HFF-Myc (cell line): ENCODE data around the gene TMEM131.

ENCODE experiments used
- DNase-seq: peaks from one replicate; pipeline ENCODE4 v3.0.0-alpha.2; 2011; ENCODE audit warnings: low read depth; ENCODE audit errors: extremely low read depth
- H3K4me3 ChIP-seq: replicated peaks from 2 replicates; pipeline ENCODE4 v1.5.1; 2011; ENCODE audit warnings: low read depth, mild to moderate bottlenecking, control low read depth, low read length
- TF ChIP-seq, protein P1 (sequence below): IDR thresholded peaks from 2 replicates; pipeline ENCODE4 v1.5.1; 2012; ENCODE audit warnings: mild to moderate bottlenecking, low read depth, low read length, control low read depth; ENCODE audit errors: missing control alignments

TMEM131 gene

DNA sequence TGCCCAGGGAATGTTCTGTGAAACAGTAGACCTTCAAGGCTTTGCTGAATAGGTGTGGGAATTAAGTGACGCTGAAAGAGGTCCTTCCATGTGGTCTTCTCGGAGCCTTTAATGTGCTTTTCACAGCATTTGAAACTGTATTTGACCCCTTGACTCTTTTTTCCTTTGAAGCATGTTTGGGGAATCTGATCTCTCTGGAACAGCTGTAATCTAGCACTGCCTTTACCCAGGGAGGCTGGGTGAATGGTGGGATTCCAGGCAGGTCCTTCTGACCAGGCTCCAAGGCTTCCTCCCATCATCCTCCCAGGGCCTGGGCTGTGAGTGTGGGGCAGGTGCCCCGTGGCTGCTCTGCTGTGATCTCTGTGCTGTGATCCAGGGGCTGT lies 278.1 kb downstream of the TMEM131 start:
- H3K4me3 ChIP-seq = no peak overlapping the region
- DNase-seq = no peak
- TF ChIP-seq, protein P1, sequence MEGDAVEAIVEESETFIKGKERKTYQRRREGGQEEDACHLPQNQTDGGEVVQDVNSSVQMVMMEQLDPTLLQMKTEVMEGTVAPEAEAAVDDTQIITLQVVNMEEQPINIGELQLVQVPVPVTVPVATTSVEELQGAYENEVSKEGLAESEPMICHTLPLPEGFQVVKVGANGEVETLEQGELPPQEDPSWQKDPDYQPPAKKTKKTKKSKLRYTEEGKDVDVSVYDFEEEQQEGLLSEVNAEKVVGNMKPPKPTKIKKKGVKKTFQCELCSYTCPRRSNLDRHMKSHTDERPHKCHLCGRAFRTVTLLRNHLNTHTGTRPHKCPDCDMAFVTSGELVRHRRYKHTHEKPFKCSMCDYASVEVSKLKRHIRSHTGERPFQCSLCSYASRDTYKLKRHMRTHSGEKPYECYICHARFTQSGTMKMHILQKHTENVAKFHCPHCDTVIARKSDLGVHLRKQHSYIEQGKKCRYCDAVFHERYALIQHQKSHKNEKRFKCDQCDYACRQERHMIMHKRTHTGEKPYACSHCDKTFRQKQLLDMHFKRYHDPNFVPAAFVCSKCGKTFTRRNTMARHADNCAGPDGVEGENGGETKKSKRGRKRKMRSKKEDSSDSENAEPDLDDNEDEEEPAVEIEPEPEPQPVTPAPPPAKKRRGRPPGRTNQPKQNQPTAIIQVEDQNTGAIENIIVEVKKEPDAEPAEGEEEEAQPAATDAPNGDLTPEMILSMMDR = no peak

DNA sequence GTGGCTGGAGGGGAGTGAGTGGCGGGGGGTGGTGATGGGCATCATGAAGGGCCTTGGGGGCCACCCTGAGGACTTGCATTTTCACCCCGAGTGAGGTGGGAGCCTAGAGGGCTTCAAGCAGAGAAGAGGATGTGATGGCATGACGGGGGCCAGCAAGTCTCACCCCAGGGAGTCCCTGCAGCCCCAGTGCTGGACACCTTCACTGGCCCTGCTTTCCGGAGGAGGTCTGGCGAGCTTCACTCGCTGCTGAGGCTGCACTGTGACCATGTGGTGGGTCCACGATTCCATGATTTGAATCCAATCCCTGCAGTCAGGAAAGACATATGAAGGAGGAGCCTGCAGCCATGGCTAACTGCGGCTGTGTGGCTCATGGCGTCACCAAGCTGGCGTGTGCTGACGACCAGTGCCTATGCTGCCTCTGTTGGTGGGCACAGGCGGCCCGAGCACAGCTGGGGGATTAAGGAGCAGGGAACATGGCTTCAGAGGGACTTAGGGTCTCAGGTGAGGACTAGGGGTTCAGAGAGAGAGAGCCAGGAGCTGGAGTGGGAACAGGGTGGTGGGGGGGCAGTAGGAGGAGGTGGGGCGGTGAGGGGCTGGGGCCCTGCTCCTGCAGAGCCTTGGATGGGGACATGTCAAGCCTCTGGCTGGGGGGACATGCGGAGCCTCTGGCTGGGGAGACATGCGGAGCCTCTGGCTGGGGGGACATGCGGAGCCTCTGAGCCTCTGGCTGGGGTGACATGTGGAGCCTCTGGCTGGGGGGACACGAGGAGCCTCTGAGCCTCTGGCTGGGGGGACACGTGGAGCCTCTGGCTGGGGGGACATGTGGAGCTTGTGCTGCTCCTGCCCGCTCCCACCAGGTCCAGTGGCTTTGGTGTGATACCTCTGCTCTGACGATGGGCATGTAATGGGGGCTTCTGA lies 278.8 kb downstream of the TMEM131 start:
- TF ChIP-seq, protein P1 = no peak
- no peak overlapping the region for H3K4me3 ChIP-seq
- no peak for DNase-seq

DNA sequence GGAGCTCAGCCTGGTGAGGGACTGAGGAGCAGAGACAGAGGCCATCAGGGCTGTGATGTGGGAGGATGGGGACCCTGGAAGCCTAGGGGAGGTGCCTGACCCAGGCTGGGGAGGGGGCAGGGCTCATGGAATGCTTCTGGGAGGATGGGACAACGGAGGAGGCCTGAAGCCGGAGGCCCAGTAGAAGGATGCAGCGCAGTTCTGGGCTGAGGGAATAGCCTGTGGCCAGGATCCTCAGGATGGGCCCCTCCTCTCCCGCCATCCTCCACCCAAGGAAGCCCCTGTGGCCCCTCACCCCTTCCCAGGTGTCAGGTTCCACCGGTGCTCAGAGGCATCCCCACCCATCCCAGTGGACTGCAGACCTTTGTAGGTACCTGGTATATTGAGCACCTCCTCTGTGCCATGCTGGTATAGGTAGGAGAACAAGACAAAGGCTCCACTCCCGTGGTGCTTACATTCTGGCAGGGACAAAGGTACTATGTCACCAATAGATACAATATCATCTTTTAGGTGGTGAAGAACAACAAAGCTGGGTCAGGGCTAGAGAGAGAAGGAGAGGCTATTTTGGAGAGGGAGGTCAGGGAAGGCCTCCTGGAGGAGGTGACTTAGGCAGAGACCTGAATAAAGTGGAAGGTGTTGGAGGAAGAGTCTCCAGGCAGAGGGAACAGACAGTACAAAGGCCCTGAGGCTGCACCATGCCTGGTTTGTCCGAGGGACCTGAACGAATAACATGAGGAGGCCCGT lies 279.6 kb downstream of the TMEM131 start:
- TF ChIP-seq, protein P1 = no peak
- no peak overlapping the region for H3K4me3 ChIP-seq
- DNase-seq = no peak

DNA sequence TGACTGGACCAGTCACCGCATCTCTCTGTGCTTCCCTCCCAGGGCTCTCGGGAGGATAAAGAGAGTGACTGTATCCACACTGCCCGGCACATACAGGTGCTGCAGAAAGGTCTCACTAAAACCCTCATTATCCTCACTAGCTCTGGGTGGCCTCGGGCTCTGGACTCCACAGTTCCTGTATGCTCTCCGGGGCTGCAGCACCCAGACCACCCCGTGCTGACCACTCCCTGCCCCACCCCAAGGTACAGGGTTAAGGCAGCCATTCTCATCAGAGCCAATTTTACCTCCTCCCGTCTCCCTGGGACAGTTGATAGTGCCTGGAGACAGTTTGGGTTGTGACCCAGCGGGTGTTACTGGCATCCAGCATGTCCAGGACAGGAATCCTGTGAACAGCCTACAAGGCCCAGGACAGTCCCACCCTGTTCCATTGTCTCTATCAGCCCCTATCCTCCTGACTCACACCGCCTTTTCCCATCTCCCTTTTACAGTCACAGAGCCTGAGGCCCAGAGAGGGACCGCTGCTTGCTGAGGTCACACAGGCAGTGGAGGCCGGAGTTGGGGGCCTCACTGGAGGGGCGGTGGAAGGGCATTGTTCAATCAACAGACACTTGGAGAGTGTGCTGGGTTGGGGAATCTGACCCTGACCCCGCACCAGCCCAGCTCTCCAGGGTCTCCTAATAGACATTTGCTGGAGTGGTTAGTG lies 280.6 kb downstream of the TMEM131 start:
- DNase-seq = no peak
- TF ChIP-seq, protein P1 = no peak
- no peak overlapping the region for H3K4me3 ChIP-seq

DNA sequence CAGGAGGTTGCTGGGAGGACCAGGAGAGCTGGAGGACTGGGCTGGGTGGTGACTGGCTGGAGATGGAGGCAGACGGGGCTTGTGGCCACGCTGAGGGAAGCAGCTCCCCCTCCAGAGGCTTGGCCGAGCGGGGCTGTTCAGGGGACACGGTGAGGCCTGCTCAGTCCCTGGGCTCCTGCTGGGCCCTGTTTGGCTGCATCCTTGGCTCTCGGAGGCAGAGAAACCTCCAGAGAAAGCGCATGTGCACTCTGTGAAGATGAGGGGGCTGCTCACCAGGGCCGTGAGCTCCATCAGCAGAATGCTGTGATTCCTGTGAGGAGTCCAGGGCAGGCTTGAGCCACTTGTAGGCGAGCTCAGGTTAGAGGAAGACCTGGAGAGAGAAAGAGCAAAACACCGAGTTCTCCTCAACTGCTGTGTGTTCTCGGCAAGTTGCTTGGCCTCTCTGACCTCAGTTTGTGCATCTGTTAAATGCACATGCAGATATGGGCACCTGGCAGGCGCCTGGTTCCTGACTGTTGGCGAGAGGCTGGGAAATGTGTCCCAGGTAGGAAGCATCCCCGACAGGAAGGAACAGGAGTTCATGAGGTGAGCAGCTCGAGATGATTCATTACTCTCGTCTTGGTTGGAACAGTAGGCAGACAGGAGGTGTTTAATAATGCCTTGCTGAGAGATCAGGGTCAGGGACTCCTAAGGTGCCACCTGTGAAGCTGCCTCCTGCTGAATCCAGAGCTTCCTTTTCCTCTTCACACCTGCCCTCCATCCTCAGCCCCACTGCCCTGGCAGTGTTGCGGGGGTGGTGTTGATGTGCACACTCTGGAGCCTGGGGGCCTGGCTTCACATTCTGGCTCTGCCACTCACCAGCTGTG lies 281.4 kb downstream of the TMEM131 start:
- DNase-seq = no peak
- TF ChIP-seq, protein P1 = no peak
- H3K4me3 ChIP-seq = no peak overlapping the region
